ENCODE data around the gene CFTR.
"Not testable (repeated sequence)": the region's sequence is repeated elsewhere in the genome, so short reads cannot be mapped to it uniquely, and the experiment has no call there.

The CFTR gene

GRCh38 chr7:117690147-117690546 lies 210.3 kb downstream of the CFTR start:
- no peak for TF ChIP-seq CTCF (IDR thresholded peaks at IDR 0.05; ENCODE audit: extremely low read depth, missing control alignments)
- no peak for DNase-seq (ENCODE audit: low spot score)

DNA sequence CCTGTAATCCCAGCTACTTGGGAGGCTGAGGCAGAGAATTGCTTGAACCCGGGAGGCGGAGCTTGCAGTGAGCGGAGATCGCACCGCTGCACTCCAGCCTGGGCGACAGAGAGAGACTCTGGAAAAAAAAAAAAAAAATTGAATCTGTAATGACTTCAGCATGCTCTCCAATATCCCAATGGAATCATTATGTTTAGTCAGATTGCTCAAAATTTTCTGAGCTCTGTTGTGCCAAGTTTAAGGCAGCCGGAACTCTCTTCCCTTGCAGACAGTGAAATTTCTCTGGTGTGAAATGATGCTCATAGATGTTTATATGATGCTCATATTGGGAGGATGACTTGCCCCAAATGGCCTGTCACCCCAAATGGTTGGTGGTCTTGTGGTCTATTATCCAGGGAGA lies 212.5 kb downstream of the CFTR start:
- TF ChIP-seq CTCF (IDR thresholded peaks at IDR 0.05; ENCODE audit: extremely low read depth, missing control alignments): no peak
- DNase-seq (ENCODE audit: low spot score): no peak

GRCh38 chr7:117698018-117698417 lies 218.2 kb downstream of the CFTR start:
- TF ChIP-seq CTCF (IDR thresholded peaks at IDR 0.05; ENCODE audit: extremely low read depth, missing control alignments): no peak
- no peak for DNase-seq (ENCODE audit: low spot score)

DNA sequence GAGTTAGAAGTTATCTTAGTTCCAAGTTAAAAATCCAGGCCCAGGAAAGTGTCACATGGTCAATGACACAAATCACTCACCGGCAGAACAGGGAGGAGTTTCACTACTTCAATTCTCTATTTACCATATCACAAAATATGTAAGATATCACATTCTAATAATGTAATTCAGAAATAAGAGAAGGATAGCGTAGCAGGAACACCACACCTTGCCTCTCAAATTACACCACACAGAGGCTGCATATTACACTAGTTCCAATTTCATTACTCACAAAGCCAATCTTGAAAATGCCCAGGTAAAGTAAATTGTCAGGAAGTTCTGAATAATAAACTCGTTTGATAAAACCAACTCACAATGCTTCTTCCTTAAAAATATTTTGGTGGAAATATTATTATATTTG lies 224.2 kb downstream of the CFTR start:
- no peak for DNase-seq (ENCODE audit: low spot score)
- no peak for TF ChIP-seq CTCF (IDR thresholded peaks at IDR 0.05; ENCODE audit: extremely low read depth, missing control alignments)

GRCh38 chr7:117705630-117706029 lies 225.8 kb downstream of the CFTR start:
- no peak for DNase-seq (ENCODE audit: low spot score)
- TF ChIP-seq CTCF (IDR thresholded peaks at IDR 0.05; ENCODE audit: extremely low read depth, missing control alignments): no peak

GRCh38 chr7:117706210-117706609 lies 226.4 kb downstream of the CFTR start:
- DNase-seq (ENCODE audit: low spot score): no peak
- no peak for TF ChIP-seq CTCF (IDR thresholded peaks at IDR 0.05; ENCODE audit: extremely low read depth, missing control alignments)

DNA sequence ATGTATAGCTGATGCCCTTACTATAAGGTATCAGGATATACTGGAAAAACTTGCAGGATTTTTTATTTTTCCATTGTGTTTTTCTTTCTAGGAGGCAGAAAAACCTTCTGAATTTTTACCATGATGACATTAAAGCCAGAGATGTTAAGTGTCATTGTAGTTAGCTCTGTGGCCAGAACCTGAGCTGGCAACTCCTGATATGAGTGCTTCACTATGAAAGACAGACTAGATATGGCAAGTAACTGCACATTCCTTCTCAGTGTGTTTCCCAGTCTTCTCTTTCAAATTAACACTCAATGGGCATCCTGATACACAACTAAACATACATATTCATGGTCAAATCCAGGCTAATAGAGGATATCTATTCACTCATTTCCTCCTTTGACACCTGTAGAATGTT lies 227.3 kb downstream of the CFTR start:
- no peak for TF ChIP-seq CTCF (IDR thresholded peaks at IDR 0.05; ENCODE audit: extremely low read depth, missing control alignments)
- DNase-seq (ENCODE audit: low spot score): no peak

DNA sequence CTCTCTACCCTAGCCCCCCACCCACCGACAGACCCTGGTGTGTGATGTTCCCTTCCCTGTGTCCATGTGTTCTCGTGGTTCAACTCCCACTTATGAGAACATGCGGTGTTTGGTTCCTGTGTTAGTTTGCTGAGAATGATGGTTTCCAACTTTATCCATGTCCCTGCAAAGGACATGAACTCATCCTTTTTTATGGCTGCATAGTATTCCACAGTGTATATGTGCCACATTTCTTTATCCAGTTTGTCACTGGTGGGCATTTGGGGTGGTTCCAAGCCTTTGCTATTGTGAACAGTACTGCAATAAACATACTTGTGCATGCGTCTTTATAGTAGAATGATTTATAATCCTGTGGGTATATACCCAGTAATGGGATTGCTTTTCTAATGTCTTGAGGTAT lies 228.3 kb downstream of the CFTR start:
- not testable (repeated sequence) for DNase-seq (ENCODE audit: low spot score)
